RWPE1 (cell line): Measurements from ENCODE around the gene XPNPEP2.

ENCODE experiments used
- CTCF ChIA-PET: fragments of 350-600 bp; sonication (Branson Sonifier 250); formaldehyde crosslinking; extraction: SDS; loops from one replicate; lab custom pipeline; 2021; lab: Yijun Ruan, JAX
- POLR2A ChIA-PET: fragments of 400-600 bp; formaldehyde crosslinking; extraction: SDS; loops from one replicate; lab custom pipeline; 2020; ENCODE audit warnings: antibody characterized with exemption; ENCODE audit not compliant: low non-redundant PET; lab: Yijun Ruan, JAX
- DNase-seq: peaks from one replicate; pipeline ENCODE4 v3.0.0; 2012; ENCODE audit warnings: low spot score
- H3K27ac ChIP-seq: fragments of 450-650 bp; 2 replicates; pipeline ENCODE4 v1.5.1; 2017
- TF ChIP-seq, protein P1 (sequence below): fragments of 450-650 bp; conservative IDR thresholded peaks from 2 replicates; pipeline ENCODE4 v1.5.1; 2017; ENCODE audit warnings: low read depth, mild to moderate bottlenecking

The XPNPEP2 gene

GRCh38 chrX:129797251-129797906 is 58.6 kb downstream of the XPNPEP2 start:
- ChIA-PET POLR2A (no interaction called here), CTCF (no interaction called here)
- no peak for DNase-seq
- H3K27ac ChIP-seq: no peak overlapping the region
- TF ChIP-seq, protein P1, sequence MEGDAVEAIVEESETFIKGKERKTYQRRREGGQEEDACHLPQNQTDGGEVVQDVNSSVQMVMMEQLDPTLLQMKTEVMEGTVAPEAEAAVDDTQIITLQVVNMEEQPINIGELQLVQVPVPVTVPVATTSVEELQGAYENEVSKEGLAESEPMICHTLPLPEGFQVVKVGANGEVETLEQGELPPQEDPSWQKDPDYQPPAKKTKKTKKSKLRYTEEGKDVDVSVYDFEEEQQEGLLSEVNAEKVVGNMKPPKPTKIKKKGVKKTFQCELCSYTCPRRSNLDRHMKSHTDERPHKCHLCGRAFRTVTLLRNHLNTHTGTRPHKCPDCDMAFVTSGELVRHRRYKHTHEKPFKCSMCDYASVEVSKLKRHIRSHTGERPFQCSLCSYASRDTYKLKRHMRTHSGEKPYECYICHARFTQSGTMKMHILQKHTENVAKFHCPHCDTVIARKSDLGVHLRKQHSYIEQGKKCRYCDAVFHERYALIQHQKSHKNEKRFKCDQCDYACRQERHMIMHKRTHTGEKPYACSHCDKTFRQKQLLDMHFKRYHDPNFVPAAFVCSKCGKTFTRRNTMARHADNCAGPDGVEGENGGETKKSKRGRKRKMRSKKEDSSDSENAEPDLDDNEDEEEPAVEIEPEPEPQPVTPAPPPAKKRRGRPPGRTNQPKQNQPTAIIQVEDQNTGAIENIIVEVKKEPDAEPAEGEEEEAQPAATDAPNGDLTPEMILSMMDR: no peak

DNA sequence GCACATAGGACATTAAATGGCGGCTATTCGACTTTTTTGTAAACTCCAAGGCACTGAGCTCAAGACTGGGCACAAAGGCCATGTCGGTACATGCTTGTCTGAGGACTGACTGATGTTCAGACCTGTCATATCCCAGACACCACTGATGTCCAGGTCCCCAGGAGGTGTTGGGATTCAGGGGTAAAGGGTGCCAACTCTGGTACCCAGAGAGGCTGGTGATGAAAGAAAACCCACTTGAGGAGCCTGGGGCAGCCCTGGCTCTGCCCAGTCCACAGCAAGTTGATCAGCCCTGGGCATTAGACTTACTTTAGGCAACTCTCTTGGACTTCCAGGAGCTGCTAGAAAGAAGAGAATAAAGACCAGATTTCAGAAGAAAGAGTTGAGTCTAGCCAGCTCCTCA is 59.7 kb downstream of the XPNPEP2 start:
- DNase-seq: no peak
- CTCF ChIA-PET: interaction anchor here (0.6 kb wide), 1 partner anchor 10 kb away, joined by 3 read pairs; no protein-coding TSS in a partner anchor
- no peak overlapping the region for H3K27ac ChIP-seq
- POLR2A ChIA-PET: no interaction called here
- TF ChIP-seq, protein P1: no peak

DNA sequence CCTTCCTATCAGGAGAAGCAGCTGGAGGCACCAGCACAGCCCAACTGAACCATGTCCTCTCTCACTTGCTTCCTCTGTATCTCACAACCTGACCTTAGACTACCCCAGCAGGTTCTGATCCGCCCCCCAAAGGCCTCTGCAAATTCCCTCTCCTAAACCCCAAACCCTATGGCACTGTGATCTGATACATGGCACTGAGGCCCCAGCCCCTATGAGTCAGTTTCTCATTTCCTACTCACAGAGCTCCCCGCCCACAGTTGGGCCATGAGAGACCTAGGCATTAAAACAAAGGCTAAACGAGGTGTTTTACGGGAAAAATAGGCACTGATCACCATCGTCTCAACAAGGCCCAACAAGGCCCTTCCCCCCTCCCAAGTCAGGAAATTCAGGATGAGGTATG is 60.1 kb downstream of the XPNPEP2 start:
- ChIA-PET CTCF (interaction anchor here (0.6 kb wide), 1 partner anchor 11 kb away, joined by 3 read pairs; no protein-coding TSS in a partner anchor), POLR2A (no interaction called here)
- DNase-seq: no peak
- TF ChIP-seq, protein P1: no peak
- H3K27ac ChIP-seq: no peak overlapping the region

- no peak for DNase-seq
- ChIA-PET CTCF (no interaction called here), POLR2A (no interaction called here)
- H3K27ac ChIP-seq: no peak overlapping the region
- TF ChIP-seq, protein P1: no peak
Observed at GRCh38 chrX:129800186-129800585, 61.4 kb downstream of the XPNPEP2 start.

DNA sequence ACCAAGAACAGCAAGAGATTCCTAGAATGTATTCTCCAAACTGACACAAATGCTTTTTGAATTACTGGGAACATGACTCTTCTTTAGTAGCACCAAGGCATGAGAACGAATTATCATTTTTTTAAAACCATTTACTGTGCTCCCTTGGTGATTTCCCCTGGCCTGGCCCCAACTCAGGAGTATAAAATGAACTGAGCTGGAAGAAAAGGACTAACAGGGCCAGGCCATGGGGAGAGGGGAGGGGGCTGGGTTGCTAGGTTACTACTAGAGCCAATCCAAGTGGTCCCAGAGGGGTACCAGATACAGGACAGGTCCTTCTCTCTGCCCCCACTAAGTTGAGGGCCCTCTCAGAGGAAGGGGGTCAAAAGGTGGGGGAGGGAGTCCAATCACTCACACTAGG is 64.1 kb downstream of the XPNPEP2 start:
- H3K27ac ChIP-seq: no peak overlapping the region
- no peak for DNase-seq
- TF ChIP-seq, protein P1: no peak
- POLR2A ChIA-PET: no interaction called here
- CTCF ChIA-PET: no interaction called here

DNA sequence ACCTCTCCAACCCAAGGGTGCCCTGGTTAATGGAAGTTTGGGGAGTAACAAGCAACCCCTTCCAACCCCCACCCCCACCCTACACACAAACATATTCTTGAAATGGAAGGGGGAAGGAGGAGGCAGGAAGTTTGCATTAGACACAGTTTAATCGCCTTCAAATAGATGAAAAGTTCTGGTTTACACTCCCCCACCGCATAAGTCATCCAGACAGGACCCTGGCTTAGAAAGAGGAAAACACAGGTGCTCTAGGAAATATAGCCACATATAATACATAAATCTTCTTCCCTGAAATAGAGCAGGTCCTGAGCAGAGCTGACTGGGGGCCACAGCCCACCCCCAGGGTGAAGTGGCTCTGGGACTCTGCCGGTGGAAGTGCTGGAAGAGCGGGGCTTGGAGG is 66.0 kb downstream of the XPNPEP2 start:
- TF ChIP-seq, protein P1: no peak

More for the DNA sequence above, 66.0 kb downstream of the XPNPEP2 start:
- POLR2A ChIA-PET: no interaction called here
- DNase-seq: no peak
- CTCF ChIA-PET: no interaction called here
- H3K27ac ChIP-seq: no peak overlapping the region
